Measurements from ENCODE around the gene SLC46A1. TPM values are rescaled to one million over a fixed set of nuclear protein-coding genes. Genes with fewer than 3 reads are reported as not detected.
"Not testable (repeated sequence)": the region's sequence is repeated elsewhere in the genome, so short reads cannot be mapped to it uniquely, and the experiment has no call there.

SLC46A1 gene
- total RNA-seq, 1 donor from 2014 or later, result 5.9 TPM

GRCh38 chr17:28443901-28444638 lies 38.1 kb upstream of the SLC46A1 start:
- Mint-ChIP-seq H3K9me3 (ENCODE audit: unreplicated experiment) (peaks cover 5% of the 10 kb centered on the region), H3K4me3 (ENCODE audit: unreplicated experiment) (no peak overlapping the region), H3K36me3 (ENCODE audit: unreplicated experiment) (peaks cover 3% of the 10 kb centered on the region), H3K27me3 (ENCODE audit: unreplicated experiment) (peaks cover 40% of the 10 kb centered on the region), H3K27ac (ENCODE audit: unreplicated experiment) (no peak overlapping the region), H3K4me1 (ENCODE audit: unreplicated experiment) (no peaks in the 10 kb centered on the region)
- TF ChIP-seq CTCF (IDR thresholded peaks at IDR 0.05), result no peak
- DNase-seq (ENCODE audit: extremely low spot score, unreplicated experiment), result no peak

GRCh38 chr17:28434326-28434725 lies 28.3 kb upstream of the SLC46A1 start:
- H3K27me3 Mint-ChIP-seq (ENCODE audit: unreplicated experiment), result peaks cover 44% of the 10 kb centered on the region

GRCh38 chr17:28433721-28434120 lies 27.7 kb upstream of the SLC46A1 start:
- Mint-ChIP-seq H3K9me3 (ENCODE audit: unreplicated experiment) (no peaks in the 10 kb centered on the region), H3K4me1 (ENCODE audit: unreplicated experiment) (no peaks in the 10 kb centered on the region), H3K27ac (ENCODE audit: unreplicated experiment) (no peak overlapping the region), H3K36me3 (ENCODE audit: unreplicated experiment) (no peaks in the 10 kb centered on the region), H3K4me3 (ENCODE audit: unreplicated experiment) (no peak overlapping the region), H3K27me3 (ENCODE audit: unreplicated experiment) (peaks cover 39% of the 10 kb centered on the region)
- no peak for TF ChIP-seq CTCF (IDR thresholded peaks at IDR 0.05)
- DNase-seq (ENCODE audit: extremely low spot score, unreplicated experiment), result no peak

More at GRCh38 chr17:28434326-28434725, 28.3 kb upstream of the SLC46A1 start:
- DNase-seq (ENCODE audit: extremely low spot score, unreplicated experiment); H3K27ac Mint-ChIP-seq (ENCODE audit: unreplicated experiment); H3K4me1 Mint-ChIP-seq (ENCODE audit: unreplicated experiment); H3K9me3 Mint-ChIP-seq (ENCODE audit: unreplicated experiment); H3K36me3 Mint-ChIP-seq (ENCODE audit: unreplicated experiment); H3K4me3 Mint-ChIP-seq (ENCODE audit: unreplicated experiment): not testable (repeated sequence)

- not testable (repeated sequence) for H3K36me3 Mint-ChIP-seq (ENCODE audit: unreplicated experiment); H3K4me3 Mint-ChIP-seq (ENCODE audit: unreplicated experiment); DNase-seq (ENCODE audit: extremely low spot score, unreplicated experiment); H3K9me3 Mint-ChIP-seq (ENCODE audit: unreplicated experiment); H3K27ac Mint-ChIP-seq (ENCODE audit: unreplicated experiment); H3K4me1 Mint-ChIP-seq (ENCODE audit: unreplicated experiment)
- peaks cover 35% of the 10 kb centered on the region for H3K27me3 Mint-ChIP-seq (ENCODE audit: unreplicated experiment)
Measured at GRCh38 chr17:28427982-28428381, 22.0 kb upstream of the SLC46A1 start.

- TF ChIP-seq CTCF (IDR thresholded peaks at IDR 0.05), result no peak
- Mint-ChIP-seq H3K36me3 (ENCODE audit: unreplicated experiment) (no peaks in the 10 kb centered on the region), H3K27me3 (ENCODE audit: unreplicated experiment) (peaks cover 33% of the 10 kb centered on the region), H3K4me1 (ENCODE audit: unreplicated experiment) (no peaks in the 10 kb centered on the region), H3K27ac (ENCODE audit: unreplicated experiment) (no peak overlapping the region), H3K9me3 (ENCODE audit: unreplicated experiment) (no peaks in the 10 kb centered on the region), H3K4me3 (ENCODE audit: unreplicated experiment) (no peak overlapping the region)
- DNase-seq (ENCODE audit: extremely low spot score, unreplicated experiment), result no peak
Measured at GRCh38 chr17:28427371-28427770, 21.4 kb upstream of the SLC46A1 start.

- H3K27ac Mint-ChIP-seq (ENCODE audit: unreplicated experiment), result no peak overlapping the region
- H3K27me3 Mint-ChIP-seq (ENCODE audit: unreplicated experiment), result peaks cover 22% of the 10 kb centered on the region
- H3K9me3 Mint-ChIP-seq (ENCODE audit: unreplicated experiment), result no peaks in the 10 kb centered on the region
- peak; percentile 35 for TF ChIP-seq CTCF (IDR thresholded peaks at IDR 0.05)
- H3K4me3 Mint-ChIP-seq (ENCODE audit: unreplicated experiment), result no peak overlapping the region
- peak; percentile 82 for DNase-seq (ENCODE audit: extremely low spot score, unreplicated experiment)
- no peaks in the 10 kb centered on the region for H3K4me1 Mint-ChIP-seq (ENCODE audit: unreplicated experiment)
- H3K36me3 Mint-ChIP-seq (ENCODE audit: unreplicated experiment), result no peaks in the 10 kb centered on the region
Measured at GRCh38 chr17:28426081-28426519, 20.1 kb upstream of the SLC46A1 start.
